GM19238 (cell line): ENCODE measurements around the gene TNRC6C.
"Not testable (repeated sequence)": the region's sequence is repeated elsewhere in the genome, so short reads cannot be mapped to it uniquely, and the experiment has no call there.

Experiments used
- DNase-seq: peaks from one replicate; pipeline ENCODE4 v3.0.0; 2011; ENCODE audit warnings: low spot score; ENCODE audit not compliant: insufficient read length

Gene TNRC6C

DNA sequence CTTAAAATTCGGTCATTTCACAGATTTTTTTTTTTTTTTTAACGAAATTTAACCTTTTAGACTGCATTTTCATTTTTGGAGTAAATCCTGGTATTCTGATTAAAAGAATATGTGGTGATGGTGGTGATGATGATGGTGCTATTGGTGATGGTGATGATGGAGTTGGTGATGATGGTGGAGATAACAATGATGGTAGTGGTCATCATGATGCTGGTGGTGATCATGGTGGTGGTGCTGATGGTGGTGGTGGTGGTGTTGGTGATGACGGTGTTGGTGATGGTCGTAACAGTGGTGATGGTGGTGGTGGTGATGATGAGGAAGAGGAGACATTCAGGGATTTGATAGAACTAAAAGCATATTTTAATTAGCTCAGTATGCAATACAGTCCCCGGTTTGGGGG lies 84.0 kb downstream of the TNRC6C start:
- no peak for DNase-seq

DNA sequence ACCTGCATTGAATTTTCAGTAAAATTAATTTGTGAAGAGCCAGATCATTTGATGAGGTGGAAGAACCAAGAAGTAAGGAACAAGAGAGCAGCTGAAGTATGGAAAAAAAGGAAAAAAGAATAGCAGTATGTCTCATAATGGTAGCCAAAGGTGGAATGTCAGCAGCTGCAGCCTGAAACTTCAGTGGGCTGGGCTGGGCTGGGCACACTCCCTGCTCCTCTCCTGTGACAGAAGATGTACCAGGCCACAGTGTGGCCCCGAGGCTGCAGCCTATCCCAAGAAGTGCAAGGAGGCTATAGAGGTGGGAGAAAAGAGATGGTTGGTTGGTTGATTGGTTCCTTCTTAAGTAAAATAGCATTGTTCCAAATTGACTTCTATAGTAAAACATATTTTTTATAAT lies 84.5 kb downstream of the TNRC6C start:
- DNase-seq = no peak

DNA sequence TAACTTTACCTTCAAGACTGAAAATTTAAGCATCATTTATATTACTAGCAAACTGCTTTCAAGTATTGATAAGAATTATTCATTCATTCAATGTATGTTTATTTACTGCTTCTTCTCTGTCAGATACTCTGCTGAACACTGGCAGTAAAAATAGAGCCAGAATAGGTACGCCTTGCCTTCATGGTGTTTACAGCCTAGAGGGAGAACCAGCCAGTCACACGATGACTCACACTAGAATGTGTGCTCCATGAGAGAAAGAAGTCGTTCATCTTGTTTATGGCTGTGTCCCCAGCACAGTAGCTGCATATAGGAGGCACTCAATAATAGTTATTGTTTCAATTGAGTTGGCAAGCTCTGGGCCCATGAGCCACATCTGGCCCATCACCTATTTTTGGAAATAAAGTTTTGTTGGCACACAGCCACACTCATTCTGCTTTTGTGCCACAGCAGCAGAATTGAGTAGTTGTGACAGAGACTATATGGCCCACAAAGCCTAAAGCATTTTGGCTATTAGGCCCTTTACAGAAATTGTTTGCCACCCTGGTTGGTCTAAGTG lies 85.9 kb downstream of the TNRC6C start:
- DNase-seq = no peak

DNA sequence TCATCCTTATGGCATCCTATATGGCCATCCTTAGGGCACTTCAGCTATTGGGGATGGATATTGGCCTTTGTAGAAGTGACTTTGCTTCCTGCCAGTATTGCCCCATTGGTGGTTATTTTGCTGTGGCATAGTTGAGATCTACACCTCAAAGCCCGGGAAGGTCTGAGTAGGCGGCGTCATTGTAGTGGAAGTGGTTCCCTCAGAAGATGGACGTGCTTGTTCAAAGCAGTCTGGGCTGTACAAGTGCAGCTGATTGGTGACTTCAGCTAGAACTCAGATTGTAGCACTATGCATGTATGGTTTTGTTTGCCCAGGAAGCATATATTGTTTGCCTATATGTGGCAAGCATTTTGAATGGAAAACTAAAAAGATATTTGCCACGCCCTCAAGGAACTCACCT lies 86.8 kb downstream of the TNRC6C start:
- no peak for DNase-seq

DNA sequence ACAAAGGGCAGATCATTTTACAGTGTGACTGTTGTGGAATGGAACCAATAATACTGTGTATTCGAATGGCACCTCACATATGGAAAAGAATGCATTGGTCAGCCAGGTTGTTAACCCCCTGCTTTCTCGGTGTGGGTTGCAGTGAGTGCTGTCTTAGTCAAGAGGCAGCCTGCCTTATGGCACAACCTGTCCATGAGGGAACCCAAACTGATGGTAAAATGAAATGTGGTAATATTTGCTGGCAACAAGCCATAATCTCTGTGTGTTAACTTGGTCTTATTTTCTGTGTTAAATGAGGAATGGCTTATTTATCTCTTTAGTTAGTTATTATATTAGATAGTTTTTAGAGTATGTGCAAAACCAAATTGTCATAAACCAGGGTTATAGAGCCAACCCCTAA lies 88.4 kb downstream of the TNRC6C start:
- DNase-seq = no peak

DNA sequence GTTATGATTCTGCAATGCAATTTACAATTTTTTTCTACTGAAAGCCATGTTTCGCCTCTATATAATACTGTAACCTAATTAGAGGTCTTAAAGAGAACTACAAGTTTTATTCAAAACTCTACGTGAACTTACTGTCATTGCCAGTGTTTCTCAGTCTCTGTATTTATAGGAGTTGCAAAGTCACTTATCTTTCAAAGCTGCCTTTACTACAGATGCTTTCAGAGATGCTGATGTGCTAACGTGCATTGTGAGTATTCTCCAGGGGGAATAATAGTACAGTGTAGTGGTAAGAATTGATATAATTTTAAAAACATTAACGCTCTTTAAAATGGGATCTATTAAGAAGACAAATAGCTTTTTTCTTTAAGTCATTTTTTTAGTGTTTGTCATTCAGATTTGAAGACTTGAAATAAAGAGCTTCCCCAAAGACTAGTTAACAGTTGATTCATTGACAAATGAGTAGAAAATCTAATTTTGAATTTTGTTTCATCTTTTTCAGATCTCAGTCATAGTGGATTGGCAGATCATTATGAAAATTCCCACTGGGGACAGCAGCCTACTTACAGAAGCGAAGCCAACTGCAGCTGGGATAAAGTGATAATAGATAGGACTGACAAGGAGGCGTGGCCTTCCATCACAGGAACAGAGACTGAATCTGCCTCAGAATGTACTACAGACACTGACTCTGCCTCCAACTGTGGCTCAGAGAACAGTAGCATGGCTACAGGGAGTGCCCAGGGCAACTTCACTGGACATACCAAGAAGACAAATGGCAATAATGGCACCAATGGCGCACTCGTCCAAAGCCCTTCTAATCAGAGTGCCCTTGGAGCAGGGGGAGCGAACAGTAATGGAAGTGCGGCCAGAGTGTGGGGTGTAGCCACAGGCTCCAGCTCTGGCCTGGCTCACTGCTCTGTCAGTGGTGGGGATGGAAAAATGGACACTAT lies 90.1 kb downstream of the TNRC6C start:
- no peak for DNase-seq

DNA sequence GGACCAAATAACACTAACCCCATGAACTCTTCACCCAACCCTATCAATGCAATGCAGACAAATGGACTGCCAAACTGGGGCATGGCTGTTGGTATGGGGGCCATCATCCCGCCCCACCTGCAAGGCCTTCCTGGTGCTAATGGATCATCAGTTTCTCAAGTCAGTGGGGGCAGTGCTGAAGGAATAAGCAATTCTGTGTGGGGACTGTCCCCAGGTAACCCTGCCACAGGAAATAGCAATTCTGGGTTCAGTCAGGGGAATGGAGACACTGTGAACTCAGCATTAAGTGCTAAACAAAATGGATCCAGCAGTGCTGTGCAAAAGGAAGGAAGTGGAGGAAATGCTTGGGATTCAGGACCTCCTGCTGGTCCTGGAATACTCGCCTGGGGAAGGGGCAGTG lies 91.1 kb downstream of the TNRC6C start:
- DNase-seq = no peak

DNA sequence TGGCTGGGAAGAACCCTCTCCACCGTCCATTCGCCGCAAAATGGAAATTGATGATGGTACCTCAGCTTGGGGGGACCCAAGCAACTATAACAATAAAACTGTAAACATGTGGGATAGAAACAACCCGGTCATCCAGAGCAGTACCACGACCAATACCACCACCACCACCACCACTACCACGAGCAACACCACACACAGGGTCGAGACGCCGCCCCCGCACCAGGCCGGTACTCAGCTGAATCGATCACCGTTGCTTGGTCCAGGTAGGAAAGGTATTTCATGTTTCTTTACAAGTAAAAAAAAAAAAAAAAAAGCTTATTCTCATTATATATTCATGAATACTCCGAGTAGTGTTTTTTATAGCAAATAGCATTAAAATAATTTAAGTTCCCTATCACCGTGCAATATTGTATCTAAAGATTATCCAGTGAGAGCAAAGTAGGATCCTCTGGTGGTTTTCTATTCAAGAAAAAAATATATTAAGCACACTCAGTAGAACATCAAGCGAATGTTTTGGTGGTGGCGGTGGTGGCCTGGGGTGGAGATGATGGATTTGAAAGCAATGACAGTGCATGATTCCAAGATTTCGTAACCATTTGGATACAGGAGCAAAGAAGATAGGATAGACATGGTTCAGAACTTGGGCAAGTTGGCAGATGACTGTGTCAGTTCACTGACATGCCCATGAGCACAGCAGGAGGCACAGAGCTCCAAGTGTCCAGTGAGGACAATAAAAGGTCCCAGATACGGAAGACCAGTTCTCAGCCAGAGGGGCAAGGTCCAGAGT lies 92.9 kb downstream of the TNRC6C start:
- DNase-seq = no peak

DNA sequence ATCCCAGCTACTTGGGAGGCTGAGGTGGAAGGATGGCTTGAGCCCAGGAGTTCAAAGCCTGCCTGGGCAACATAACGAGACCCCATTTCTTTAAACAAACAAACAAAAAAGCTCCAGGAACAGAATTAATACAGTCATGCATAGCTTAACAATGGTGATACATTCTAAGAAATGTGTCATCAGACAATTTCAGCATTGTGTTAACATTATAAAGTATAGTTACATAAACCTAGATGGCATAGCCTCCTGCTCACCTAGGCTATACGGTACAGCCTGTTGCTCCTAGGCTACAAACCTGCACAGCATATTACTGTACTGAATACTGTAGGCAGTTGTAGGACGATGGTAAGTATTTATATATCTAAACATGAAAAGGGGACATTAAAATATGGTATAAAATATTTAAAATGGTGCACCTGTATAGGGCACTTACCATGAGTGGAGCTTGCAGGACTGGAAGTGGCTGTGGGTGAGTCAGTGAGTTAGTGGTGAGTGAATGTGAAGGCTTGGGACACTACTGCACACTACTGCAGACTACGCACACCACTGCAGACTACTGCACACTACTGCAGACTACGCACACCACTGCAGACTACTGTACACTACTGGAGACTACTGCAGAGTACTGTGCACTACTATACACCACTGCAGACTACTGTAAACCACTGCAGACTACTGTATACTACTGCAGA lies 95.4 kb downstream of the TNRC6C start:
- no peak for DNase-seq

DNA sequence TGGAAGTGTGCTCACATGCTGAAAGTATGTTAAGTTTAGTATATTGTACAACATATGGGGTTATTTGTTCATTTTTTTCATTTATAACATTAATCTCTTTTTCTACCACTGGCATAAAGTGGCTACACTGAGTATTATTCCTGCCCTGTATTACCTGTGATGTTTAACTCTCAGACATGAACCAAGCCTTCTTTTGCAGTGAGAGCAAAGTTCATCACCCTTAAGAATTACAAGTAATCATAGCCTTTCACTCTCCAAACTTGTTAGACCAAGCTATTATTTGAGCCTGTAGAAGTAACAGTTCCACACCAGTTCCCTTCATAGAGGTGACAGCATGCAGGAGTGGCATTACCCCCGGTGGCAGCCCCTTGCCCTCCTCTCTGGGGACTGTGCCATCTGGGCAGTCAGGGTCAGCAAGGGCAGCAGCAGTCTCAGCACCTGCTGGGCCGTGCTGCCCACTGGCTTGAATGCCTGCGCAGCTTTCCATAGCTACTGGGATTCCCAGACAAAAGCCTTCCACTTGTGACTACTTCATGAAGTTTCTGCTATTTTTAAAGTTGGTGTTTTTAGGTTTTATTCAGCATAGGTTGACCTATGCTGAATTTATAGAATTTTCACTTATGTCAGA lies 98.7 kb downstream of the TNRC6C start:
- no peak for DNase-seq

DNA sequence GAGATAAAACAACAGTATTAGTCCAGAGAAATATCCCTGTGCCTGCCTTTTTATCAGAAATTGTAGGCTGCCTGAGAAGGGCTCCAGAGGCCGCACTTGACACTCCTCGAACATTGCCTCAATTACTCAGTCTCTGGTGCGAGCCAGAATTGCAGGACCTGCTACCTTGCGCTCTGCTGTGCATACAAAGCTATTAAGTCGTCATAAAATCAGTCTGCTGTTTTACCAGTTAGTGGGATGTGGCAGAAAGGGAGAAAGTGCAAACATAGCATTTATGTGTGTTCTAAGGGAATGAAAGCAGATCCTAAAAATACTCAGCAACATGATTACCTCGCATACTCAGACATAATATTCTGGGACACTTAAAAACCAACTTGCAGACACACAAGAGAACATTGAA lies 99.5 kb downstream of the TNRC6C start:
- no peak for DNase-seq

DNA sequence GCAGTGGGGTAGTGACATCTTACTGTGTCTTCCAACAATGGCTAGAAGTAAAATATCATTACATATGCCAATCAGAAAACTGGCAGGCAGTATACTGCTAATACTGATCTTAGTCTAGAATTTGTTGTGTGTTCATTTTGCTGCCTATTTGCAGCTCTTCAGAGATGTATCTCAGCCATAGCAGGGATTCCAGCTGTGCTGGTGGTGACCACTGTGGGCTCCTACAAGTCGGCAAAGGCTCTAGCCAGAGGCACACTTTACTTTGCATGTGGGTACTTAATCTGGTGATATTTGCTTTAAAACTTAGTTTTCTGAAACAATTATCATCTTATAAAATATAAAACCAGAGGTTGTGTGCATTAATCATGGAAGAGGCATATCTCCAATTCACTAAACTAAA lies 100.1 kb downstream of the TNRC6C start:
- DNase-seq = no peak

DNA sequence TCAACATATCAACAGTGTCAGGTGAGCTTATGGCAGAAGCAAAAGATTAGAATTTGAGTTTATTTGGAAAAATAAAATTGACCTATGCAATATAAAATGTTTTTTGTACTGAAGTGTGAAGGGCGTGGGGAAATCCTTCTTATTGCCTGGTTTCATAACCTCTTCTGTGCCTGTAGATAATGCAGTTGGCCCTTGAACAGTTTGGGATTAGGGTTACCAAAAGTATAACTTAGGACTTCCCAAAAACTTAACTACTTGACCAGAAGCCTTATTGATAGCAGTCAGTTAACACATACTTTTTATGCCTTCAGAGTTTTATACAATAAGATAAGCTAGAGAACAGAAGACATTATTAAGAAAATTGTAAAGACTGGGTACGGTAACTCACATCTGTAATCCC lies 104.1 kb downstream of the TNRC6C start:
- no peak for DNase-seq

DNA sequence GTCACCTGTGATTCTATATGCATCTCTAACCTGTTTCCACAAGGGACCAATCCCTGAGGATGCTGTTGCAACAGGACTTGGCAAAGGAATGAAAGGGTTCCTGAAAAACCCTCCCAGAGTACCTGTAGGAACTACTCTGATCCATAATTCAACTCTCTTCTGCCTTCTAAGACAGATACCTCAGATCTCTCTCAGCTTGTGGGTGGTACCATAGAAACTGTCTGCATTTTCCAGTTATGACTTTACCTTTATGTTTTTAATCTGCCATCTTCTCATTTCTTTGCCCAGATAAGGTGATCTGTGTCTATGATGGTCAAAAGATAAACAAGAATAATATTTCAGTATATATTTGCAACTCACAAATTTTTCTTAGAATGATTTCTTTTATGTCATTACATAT lies 105.0 kb downstream of the TNRC6C start:
- DNase-seq = no peak

DNA sequence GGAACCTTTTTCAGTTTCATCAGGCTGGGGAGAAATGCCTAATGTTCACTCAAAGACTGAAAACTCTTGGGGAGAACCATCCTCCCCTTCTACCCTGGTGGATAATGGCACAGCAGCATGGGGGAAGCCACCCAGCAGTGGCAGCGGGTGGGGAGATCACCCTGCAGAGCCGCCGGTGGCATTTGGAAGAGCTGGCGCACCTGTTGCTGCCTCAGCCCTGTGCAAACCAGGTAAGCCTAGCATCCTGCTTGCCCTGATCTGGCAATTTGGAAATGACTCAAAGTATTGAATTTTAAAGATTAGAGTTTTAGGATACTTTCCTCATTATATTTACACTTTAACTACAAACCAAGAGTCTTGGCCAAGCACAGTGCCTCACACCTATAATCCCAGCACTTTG lies 106.2 kb downstream of the TNRC6C start:
- no peak for DNase-seq

DNA sequence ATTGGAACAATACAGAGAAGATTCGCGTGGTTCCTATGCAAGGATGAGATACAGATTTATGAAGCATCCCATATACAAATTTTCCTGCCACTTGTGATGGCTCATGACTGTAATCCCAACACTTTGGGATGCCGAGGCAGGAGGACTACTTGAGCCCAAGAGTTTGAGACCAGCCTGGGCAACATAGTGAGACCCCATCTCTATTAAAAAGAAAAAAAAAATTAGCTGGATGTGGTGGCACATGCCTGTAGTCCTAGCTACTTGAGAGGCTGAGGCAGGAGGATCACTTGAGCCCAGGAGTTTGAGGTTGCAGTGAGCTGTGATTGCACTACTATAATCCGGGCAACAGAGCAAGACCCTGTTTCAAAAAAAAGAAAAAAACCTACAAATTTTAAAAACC lies 108.5 kb downstream of the TNRC6C start:
- not testable (repeated sequence) for DNase-seq

DNA sequence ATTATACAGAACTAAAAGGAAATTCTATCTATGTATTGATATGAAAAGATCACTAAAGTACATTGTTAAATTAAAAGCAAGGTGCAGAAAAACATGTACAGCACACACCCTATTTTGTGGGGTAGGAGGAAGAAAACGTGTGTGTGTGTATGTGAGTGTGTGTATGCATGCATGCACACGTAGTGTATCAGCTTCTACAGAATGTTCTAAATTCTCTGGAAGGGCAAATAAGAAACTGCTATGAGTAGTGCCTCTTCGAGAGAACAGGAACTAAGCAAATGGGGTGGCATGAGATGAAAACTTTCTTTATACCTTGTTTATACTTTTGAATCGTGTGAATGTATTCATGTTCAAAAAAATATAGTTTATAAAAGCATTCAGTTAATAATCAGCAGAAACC lies 111.2 kb downstream of the TNRC6C start:
- no peak for DNase-seq

DNA sequence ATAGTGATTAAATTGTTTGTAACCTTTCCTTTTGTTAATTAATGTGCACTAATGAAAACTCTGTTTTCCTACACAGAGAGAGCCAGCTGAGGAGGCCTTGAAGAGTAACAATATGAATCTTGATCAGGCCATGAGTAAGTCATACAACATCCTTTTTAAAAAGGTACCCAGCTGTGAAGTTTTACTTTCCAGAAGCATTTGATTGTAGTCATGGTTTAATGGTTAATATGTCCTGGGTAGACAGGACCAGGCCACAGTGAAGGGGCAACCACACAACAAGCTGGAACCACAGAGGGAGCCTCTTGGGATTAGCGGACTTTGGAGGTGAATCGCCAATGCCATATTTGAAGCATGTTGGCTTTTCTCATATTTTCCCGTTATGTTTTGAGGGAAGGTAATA lies 114.5 kb downstream of the TNRC6C start:
- no peak for DNase-seq

DNA sequence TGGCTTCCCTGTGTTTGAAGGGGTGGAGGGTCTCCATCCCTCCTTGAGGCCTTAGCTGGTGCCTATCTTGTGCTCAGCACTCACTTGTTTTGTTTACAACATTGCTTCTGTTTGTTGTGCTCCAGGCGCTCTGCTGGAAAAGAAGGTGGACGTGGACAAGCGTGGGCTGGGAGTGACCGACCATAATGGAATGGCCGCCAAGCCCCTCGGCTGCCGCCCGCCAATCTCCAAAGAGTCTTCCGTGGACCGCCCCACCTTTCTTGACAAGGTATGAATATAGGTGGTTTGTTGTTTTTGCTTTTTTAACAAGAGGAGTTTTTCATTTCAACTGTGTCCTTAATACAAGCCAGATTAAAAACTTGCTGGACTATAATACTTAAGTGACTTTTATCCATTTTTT lies 116.5 kb downstream of the TNRC6C start:
- no peak for DNase-seq

DNA sequence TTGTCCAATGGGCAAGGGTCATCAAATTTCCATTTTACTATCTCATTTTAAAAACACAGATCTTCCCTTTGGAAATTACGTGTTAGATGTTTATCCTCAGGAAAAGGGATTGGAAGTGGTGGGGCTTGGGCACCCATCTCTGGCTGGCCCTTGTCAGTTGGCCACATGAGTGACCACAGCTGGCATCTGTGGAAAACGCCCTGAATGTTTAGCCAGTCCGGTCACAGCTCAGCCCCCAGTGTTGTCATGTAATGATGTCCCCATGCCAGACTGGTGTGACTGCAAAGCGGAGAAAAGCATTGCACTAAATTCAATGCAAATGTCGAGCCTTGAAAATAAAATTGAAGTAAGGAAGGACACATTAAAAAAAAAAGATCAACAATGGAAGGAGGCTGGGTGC lies 117.0 kb downstream of the TNRC6C start:
- no peak for DNase-seq

DNA sequence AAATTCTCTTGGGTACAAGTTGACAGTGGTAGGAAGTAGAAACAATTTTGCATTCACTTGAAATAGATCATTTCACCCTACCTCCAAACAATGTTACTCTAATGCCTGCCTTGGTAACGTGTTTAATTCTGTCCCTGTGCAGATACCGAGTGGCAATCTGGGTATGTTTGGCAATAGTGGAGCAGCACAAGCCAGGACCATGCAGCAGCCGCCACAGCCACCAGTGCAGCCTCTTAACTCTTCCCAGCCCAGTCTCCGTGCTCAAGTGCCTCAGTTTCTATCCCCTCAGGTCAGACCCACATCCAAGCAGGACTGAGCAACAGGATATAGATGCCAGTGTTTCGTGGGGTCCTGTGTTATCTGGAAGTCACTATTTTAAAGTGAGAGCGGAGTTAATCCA lies 120.8 kb downstream of the TNRC6C start:
- DNase-seq = no peak
